HG02623 (cell line): ENCODE measurements around the gene SEPTIN11.

Source experiments
- ATAC-seq: cut with Tn5 transposase; IDR thresholded peaks from one replicate; pipeline ENCODE4 v1.9.1; 2021; ENCODE audit warnings: moderate library complexity; ENCODE audit not compliant: unreplicated experiment

Gene SEPTIN11

DNA sequence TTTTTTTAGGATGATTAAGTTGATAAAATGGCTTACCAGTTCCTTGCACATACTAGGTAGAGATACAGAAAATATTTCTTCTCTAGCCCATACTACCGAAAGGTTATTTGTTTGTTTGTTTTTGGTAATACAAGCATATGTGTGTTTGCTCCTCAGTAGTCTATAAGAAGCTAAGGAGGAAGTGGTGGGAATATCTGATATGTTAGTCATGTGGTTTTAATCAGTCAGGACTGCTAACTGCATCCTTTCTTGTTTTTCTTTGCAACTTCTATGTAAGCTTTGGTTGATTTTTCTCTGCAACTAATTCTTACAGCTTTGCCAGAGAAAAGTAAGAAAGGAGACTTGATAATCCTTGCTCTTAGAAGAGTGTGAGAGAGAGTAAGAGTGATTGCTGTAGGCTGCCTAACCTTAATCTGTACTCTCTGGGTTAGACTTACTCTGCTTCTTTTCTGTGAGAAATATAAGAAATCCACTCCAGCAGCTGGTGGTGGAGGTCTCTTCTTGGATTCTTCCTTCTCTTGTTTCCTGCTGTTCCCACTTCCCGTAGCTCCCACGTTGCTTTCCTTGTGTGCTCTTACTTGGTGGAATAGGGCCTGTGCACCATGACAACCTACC, 28.3 kb downstream of the SEPTIN11 start:
- no peak for ATAC-seq

DNA sequence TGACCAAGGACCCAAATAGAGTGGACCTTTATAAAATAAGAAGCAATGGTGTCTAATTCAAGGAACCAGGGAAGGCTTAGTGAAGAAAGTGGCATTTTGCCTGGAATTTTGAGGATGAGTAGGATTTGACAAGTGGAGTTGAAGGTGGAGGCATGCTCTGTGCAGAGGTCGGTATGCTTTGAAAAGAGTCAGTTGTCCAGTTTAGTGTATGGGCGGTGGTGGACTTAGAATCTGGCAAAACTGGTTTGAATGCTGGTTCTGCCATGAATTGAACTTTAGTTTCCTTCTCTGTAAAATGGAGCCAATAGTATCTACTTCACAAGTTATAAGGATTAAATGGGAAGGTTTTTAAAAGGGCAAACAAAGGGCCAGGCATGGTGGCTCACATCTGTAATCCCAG, 29.7 kb downstream of the SEPTIN11 start:
- ATAC-seq, result no peak

DNA sequence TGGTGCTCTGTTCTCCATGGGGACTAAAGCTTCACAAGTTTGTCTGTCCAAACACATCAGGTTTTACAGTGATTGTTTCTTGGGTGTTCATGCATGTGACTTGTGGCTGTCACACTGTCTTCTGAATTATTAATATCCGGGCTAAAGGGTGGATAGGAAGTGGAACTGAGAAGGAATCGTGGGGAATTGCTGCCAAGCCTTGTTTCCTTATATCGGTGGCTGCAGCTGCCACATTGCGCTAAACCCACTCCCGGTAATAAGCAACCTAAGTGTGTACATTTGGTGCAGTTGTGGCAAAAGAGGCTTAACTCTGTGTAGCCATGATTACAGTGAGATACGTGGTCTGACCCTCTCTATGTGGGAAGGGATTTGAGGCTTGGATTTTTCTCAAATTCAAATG, 30.7 kb downstream of the SEPTIN11 start:
- ATAC-seq, result no peak

DNA sequence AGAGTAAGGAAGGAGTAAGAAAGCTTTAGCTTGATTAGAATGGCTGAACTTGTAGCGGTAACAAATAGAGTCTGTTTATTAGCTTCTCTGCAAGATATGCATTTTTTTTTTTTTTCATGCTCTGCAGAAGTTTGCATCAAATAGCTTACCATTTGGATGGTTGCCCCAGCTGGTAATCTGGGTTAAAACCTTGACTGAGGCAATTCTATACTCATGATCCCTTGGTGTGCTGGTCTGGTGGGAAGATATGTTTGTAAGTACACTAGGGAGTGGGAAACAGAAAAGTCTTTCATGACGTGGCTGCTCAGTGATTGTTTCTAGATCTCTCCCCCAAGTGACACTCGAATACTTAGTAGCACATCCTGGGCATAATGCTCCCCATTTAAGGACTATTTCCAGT, 32.1 kb downstream of the SEPTIN11 start:
- no peak for ATAC-seq

DNA sequence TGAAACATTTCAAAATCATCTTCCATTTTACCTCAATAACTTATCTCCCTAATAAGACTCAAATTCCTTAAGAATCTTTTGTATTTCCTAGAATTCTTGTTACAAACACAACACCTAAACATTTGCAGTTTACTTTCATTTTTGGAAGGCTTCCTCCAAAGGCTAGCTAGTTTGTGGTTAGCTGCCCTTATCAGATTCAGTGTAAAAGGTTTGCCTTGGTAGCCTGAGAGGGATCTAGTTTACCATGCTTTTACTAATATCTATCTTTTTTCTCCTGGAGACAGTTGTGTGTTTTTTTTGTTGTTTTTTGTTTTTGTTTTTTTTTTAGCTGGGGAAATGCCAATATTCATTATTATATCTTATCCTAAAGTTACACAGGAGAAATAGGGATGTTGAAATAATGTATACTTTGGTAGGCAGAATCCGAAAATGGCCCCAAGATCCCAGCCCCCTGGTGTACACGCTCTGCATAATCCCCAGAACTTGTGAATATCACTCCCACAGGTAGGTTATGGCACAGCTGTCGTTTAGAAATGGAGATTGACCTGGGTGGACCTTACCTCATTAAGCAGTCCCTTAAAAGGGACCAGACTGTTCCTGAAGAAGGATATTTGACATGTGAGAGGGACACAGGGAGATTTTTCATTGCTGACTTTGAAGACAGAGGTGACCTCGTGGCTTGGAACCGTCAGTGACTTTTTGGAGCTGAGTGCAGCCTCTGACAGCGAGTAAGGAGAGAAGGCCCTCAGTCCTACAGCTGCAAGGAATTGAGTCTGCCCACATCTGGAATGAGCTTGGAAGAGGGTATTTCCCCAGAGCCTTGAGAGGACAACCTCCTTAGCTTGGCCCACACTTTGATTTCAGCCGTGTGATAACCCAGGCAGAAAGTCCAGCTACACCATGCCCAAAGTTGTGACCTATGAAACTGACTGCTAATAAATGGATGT, 33.4 kb downstream of the SEPTIN11 start:
- no peak for ATAC-seq

DNA sequence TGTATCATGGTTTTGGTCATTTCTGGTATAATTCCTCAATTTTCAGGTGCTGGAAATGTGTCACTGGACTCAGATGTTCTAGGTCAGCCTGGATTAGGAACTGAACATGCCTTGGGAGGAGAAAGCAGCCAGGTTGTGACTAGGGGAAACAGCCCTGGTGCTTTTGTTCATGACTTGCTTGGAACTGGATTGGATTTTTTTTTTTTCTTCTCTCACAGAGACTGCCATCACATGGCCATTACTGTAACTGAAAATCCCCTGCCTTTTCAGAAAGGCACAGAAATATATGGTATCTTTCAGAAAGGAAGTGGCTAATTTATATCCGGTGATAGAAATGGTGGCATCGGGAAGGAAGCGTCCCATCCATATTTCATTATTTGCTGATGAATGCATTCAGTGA, 34.6 kb downstream of the SEPTIN11 start:
- ATAC-seq, result peak; percentile 44

DNA sequence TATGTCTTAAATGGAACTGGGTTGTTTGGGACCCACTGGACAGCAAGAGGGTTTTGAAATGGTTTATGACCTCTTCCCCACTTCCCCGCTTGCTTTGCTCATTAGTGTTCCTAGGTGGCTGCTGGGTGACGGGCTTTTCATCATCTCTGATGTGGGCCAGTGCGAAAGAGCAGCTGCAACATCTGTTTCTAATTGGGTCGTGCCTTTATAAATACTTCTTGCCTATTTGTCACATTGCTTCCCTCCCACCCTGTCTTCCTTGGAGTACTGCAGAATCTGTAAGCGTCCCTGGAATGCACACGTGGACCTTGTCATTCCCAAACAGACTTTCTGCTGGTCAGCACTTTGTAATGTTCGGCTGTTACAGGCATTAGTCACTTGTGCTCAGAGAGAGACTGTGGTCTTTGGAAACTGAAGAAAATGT, 35.2 kb downstream of the SEPTIN11 start:
- no peak for ATAC-seq

DNA sequence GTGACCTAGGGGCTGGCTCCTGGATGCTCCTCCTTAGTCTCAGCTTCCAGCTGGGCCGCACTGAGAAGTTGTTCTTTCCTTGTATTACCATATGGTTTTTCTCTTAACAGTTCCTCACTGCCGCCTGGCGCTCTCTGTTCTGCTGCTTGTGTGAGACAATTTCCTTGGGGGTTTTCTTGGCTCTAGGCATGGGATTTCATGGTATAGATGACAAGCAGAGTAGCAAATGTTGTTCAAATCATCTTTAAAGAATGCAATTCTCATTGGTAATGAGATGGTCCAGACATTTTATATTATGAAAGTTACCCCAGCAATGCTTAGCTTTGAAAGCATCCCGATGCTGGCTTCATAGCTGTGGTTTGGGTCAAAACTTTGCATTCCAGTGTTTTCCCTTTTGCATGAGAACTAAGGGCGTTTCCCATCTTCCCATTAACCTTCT, 37.6 kb downstream of the SEPTIN11 start:
- no peak for ATAC-seq

DNA sequence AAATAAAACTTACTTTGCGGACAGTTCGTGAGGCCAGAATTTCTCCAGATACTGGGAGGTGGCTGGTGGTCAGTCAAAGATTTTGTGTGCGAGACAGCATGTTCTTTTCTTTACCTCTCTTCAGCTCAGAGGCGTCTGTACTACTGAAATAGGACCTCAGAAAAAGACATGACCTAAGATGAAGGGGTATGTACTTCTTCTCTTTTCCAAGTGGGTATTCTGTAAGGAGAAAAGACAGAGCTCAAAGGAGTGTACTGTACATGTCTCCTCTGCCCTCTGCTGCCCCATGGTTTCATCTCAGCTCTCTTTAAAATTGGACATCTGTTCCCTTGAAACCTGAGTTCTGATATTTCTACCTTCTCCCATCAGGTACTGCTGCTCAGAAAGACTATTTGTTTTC, 38.1 kb downstream of the SEPTIN11 start:
- ATAC-seq, result no peak

DNA sequence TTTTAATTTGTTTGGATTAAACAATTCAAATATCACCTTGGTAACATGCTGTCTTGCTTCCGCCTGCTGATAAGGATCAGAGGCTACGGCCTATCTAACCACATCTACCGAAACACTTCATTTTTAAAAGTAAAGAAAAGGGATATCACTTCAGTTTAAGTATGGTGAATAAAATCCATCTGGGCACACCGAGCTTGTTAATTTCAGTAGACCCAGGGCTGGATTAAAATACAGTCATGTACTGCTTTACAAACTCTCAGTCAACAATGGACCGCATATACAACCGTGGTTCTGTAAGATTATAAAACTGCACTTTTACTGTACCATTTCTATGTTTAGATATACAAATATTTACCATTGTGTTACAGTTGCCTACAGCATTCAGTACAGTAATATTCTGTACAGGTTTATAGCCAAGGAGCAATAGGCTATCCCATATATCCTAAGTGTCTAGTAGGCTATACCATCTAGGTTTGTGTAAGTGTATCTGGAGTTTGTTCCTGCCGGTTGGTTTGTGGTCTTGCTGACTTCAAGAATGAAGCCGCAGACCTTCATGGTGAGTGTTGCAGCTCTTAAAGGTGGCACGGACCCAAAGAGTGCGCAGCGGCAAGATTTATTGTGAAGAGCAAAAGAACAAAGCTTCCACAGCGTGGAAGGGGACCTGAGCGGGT, 40.0 kb downstream of the SEPTIN11 start:
- no peak for ATAC-seq

DNA sequence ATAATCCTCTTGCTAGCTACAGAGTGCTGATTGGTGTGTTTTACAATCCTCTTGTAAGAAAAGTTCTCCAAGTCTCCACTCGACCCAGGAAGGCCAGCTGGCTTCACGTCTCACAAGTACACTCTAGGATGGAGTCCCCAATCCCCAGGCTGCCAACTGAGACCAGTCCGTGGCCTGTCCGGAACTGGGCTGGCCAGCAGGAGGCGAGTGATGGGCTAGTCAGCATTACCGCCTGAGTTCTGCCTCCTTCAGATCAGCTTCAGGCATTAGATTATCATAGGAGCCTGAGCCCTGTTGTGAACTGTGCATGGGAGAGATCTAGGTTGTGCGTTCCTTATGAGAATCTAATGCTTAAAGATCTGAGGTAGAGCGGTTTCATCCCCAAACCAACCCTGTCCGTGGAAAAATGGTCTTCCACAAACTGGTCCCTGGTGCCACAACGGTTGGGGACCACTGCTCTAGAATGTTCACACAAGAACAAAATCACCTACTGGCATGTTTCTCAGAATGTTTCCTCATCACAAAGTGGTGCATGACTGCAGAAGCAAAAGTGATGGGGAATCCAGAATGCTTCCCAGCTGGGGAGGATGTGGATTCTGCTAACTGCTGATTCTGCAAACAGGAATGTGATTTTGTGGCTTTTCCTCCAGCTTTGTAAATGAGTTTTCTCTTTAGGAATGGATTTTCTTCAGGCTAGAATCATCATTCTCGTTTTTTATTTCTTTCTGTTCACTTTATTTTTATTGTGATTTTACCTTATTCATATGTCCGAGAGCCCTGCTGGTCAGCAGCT, 40.9 kb downstream of the SEPTIN11 start:
- no peak for ATAC-seq

DNA sequence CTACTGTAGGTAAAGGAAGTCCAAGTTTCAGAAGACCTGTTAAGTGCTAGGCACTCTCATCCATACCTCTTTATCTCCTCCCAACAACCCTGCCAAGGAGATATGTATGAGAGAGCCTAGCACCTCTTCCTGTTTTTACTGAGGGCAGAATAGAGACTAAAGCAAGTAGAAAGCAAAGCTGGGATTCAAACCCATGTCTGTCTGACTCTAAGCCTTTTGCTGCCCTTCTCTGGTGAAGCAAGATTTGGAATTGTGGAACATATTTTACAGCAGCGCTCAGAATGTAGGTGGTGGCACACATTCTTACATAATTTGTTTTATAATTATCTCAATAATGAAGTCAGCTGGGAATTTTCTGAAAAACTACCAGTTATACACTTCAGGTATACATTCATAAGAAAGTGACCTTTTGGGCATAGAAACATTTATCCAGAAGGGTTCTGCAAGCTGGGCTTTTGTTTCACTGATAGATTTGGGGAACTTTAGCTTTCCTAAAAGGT, 41.7 kb downstream of the SEPTIN11 start:
- no peak for ATAC-seq

DNA sequence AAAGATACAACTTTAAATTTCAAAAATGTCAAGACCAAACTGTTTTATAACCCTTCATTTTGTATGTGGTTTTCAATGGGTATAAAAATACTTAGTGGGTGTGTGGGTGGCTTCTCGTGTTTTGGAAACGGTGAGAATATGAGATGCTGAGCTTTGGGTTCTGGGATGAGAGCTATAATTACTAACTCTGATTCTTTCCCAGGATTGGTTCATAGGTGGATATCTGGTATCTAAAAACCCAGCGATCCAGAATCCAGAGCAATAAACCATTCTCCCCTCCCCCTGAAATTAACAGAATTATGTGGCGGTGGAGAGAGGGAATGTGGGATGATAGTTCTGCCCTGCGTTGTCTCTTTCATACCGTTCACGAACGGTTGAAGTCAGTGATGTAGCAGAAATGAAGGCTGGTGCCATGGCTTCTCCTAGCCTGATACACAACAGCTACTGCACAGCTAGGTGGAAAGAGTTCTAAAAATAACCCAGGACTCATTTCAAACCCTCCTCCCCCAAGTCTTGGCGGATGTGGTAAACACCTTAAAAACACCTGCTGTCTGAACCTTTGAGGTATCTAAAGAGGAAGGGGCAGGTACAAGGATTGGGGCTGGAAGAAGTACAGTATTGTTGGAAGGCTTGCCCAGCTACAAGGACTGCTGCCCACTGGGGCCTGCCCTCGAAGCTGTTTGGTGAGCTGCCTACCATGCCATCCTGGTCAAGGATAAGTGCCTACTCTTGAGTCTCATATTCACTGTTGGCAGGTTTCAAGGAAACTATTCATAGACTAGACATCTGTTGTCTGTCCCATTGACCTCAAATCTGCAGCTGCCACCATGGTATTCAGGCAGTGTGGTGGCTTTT, 44.5 kb downstream of the SEPTIN11 start:
- peak; percentile 84 for ATAC-seq

DNA sequence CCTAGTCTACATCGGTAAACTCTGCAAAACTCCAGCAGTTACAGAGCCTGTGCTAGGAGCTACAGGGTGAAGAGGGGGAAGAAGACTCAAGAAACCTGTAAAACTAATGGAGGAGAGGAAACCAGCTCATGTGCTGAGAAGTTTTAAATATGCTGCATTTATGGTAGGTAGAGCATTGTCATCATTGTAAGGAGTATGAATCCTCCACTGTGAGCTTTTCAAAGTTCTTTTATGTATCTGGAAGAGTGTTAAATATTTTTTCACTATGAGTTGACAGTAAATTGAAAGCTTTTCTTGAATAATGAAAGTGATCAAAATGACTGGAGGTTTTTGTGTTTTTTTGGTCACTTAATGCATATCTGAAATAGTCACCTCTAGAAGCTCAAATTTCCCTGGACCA, 46.2 kb downstream of the SEPTIN11 start:
- no peak for ATAC-seq

DNA sequence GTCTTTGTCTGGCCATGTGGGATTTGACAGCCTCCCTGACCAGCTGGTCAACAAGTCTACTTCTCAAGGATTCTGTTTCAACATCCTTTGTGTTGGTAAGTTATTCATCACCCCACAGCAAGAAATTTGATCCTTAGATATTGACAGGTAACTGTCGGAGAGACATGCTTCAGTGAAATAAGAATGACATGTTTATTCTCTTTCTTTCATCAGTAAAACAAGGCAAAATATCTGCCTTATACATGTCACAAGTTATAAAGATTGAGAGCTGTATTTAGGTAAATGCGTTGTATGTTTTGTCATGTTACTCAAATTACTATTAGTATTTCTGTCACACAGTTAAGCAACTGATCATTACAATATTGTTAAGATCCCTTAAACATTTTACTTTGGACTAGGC, 46.9 kb downstream of the SEPTIN11 start:
- ATAC-seq, result no peak

DNA sequence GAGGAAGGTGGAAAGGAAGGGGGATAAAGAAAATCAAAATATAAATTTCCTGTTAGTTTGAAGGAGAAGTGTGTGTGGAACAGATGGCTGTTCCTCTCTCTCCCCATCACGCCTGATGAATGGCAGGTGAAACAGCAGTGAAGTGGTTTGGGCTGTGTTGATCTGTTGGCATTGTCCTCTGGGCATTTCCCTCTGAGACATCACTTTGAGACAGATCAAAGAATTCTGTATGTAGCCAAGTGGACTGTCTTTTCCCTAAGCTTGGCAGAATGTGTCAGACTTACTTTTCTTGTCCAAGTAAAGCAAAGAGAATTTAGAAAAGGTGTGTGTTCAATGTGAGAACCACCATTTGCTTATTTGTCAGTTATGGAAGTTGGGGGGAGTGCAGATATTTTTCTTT, 47.5 kb downstream of the SEPTIN11 start:
- ATAC-seq, result no peak

DNA sequence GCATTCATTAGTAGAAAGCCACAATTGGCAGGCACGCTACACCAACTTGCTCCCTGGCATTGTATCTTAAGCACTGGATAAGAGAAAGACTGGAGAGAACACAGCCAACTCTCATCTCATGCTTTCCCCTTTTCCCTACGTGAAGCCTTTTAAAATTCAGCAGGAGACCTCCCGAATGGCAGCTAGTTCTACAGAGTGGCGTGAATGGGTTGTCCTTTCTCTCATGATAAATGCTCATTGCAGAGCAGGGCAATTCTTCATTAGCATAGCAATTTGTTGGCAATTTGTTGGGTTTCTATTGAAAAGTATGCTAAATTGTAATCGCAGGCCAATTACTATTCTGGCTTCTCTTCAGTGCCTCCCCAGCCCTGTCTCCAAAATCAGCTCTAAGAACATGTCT, 48.0 kb downstream of the SEPTIN11 start:
- ATAC-seq, result no peak

DNA sequence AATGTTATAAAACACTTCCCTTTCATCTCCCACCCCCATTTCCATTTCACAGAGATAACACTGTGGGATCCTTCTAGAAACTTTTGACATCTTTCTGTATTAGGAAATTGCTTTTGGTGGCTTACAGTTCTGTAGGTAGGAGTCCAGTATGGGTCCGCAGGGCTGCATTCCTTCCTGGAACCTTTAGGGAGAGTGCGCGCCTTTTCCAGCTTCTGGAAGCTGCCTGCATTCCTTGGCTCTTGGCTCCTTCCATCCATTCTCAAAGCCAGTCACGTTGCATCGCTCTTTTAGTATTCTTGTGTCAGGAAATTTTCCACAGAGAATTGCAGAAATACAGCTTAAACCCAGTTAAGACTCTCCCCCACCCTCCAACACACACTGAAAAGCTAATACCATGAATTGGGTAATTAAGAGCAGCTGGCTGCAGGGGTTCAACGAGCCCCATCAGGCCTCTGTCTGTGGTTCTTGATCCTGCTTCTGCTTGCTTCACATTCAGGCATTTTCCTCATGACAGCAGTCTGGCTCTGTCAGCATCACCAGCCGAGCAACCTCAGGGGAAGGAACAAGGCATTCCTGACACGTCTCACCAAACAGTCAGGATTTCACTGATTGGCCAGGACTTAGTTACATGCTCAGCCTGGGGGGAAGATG, 48.8 kb downstream of the SEPTIN11 start:
- no peak for ATAC-seq
